ENCODE measurements around the gene PDE4D.

The PDE4D gene

GRCh38 chr5:59571067-59571466, 322.5 kb downstream of the PDE4D start:
- no peak overlapping the region for H3K4me3 ChIP-seq (ENCODE audit: control insufficient read depth, low read depth, low read length)
- no peak for DNase-seq (ENCODE audit: low read depth)
- TF ChIP-seq, protein P1, sequence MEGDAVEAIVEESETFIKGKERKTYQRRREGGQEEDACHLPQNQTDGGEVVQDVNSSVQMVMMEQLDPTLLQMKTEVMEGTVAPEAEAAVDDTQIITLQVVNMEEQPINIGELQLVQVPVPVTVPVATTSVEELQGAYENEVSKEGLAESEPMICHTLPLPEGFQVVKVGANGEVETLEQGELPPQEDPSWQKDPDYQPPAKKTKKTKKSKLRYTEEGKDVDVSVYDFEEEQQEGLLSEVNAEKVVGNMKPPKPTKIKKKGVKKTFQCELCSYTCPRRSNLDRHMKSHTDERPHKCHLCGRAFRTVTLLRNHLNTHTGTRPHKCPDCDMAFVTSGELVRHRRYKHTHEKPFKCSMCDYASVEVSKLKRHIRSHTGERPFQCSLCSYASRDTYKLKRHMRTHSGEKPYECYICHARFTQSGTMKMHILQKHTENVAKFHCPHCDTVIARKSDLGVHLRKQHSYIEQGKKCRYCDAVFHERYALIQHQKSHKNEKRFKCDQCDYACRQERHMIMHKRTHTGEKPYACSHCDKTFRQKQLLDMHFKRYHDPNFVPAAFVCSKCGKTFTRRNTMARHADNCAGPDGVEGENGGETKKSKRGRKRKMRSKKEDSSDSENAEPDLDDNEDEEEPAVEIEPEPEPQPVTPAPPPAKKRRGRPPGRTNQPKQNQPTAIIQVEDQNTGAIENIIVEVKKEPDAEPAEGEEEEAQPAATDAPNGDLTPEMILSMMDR (conservative IDR thresholded peaks at IDR 0.05; ENCODE audit: control insufficient read depth, insufficient read depth, low read depth, low read length), result no peak

DNA sequence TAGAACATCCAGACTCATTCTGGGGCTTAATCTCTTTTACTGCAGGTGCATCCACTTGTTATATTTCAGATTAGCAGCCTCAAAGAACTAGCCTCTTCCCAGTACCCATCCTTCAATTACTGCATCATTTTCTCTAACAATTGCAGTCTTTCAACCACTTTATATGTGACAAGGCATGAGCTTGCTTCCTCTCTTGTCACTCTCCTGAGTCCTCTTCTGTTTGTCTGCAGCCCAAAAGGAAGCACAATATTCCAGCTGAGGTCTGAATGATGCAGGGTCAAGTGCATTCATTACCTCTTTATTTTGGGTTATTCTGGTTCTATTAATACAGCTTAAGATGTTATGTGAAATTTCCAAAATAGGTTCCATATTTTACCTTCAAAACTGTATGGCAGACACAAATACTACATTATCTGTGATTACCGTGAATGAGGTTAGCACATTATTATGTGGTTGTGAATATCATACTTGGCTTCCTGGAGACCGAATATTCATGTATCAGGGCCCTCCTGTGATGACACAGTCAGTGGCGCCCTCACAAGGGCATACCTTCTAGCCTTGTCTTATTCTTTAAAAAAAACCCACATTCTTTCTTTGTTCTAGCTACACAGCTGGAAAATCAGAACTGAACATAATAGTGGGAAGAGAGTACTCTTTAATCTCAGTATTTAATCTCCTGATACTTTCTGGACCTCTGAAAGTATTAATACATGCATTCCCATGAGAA, 323.8 kb downstream of the PDE4D start:
- no peak overlapping the region for H3K4me3 ChIP-seq (ENCODE audit: control insufficient read depth, low read depth, low read length)
- no peak for DNase-seq (ENCODE audit: low read depth)
- TF ChIP-seq, protein P1 (conservative IDR thresholded peaks at IDR 0.05; ENCODE audit: control insufficient read depth, insufficient read depth, low read depth, low read length), result no peak

GRCh38 chr5:59569158-59569557, 324.4 kb downstream of the PDE4D start:
- TF ChIP-seq, protein P1 (conservative IDR thresholded peaks at IDR 0.05; ENCODE audit: control insufficient read depth, insufficient read depth, low read depth, low read length), result no peak
- H3K4me3 ChIP-seq (ENCODE audit: control insufficient read depth, low read depth, low read length), result no peak overlapping the region

GRCh38 chr5:59568161-59568560, 325.4 kb downstream of the PDE4D start:
- TF ChIP-seq, protein P1 (conservative IDR thresholded peaks at IDR 0.05; ENCODE audit: control insufficient read depth, insufficient read depth, low read depth, low read length), result no peak
- DNase-seq (ENCODE audit: low read depth), result no peak
- no peak overlapping the region for H3K4me3 ChIP-seq (ENCODE audit: control insufficient read depth, low read depth, low read length)

More at GRCh38 chr5:59569158-59569557, 324.4 kb downstream of the PDE4D start:
- DNase-seq (ENCODE audit: low read depth), result no peak

GRCh38 chr5:59565551-59565950, 328.0 kb downstream of the PDE4D start:
- H3K4me3 ChIP-seq (ENCODE audit: control insufficient read depth, low read depth, low read length), result no peak overlapping the region
- TF ChIP-seq, protein P1 (conservative IDR thresholded peaks at IDR 0.05; ENCODE audit: control insufficient read depth, insufficient read depth, low read depth, low read length), result no peak
- DNase-seq (ENCODE audit: low read depth), result no peak

DNA sequence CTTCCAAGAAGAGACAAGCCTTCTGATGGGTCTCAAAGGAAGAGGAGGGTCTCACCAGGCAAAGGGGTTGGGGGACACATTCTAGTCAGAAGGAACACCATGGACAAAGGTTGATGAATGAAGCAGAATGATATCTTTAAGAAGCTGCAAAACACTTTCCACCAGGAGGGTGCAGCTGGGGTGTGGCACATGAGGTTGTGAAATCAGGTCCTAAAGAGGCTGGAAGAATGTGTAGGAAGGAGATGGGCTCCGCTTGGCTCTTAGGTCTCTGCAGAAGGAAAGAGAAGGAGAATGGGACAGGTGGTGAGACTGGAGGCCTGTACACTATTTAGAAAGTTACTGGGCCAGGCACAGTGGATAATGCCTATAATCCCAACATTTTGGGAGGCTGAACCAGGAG, 328.6 kb downstream of the PDE4D start:
- no peak for DNase-seq (ENCODE audit: low read depth)
- TF ChIP-seq, protein P1 (conservative IDR thresholded peaks at IDR 0.05; ENCODE audit: control insufficient read depth, insufficient read depth, low read depth, low read length), result no peak
- no peak overlapping the region for H3K4me3 ChIP-seq (ENCODE audit: control insufficient read depth, low read depth, low read length)
